HCT116 (cell line): Measurements from ENCODE around the gene WNT16. TPM values are rescaled to one million over a fixed set of nuclear protein-coding genes. Genes with fewer than 3 reads are reported as not detected.

Source experiments
- ATAC-seq: fragments of 200-7000 bp; cut with Tn5 transposase; 2 replicates; pipeline ENCODE4 v1.9.1; 2020; ENCODE audit warnings: mild to moderate bottlenecking, moderate library complexity
- BruUV-seq: library from RNA; stranded (reverse); fragments of 400-500 nt; replicated peaks from 2 replicates; lab custom pipeline; 2021; lab: Mats Ljungman, UMichigan
- CTCF ChIA-PET: fragments of 300-600 bp; sonication (Branson Sonifier 250); formaldehyde crosslinking; loops from one replicate; lab custom pipeline; 2021; ENCODE audit warnings: antibody characterized with exemption; lab: Charles Lee
- POLR2A ChIA-PET: fragments of 300-600, 350-600 bp; sonication (Branson Sonifier 250); formaldehyde crosslinking; loops from one replicate; lab custom pipeline; 2021; ENCODE audit warnings: antibody characterized with exemption; lab: Charles Lee
- RAD21 ChIA-PET, 2 experiments: fragments of 300-600 bp; sonication (Branson Sonifier 250); formaldehyde crosslinking; loops; one replicate each; lab custom pipeline; 2023; ENCODE audit warnings: low total read pairs in 2 of 2; ENCODE audit not compliant: uncharacterized antibody in 2 of 2, unreplicated experiment in 2 of 2, low non-redundant PET in 1 of 2; lab: Charles Lee
- DNase-seq: peaks from one replicate; pipeline ENCODE4 v3.0.0-alpha.2; 2010; ENCODE audit warnings: low read depth, low spot score
- H2AFZ ChIP-seq: fragments of 200-600 bp; shearing (Covaris generic), sonication (generic); 2 replicates; pipeline ENCODE4 v1.6.1; 2017; ENCODE audit warnings: low read depth, mixed run types, mixed read lengths, antibody characterized with exemption, low read length; ENCODE audit not compliant: poor library complexity, severe bottlenecking
- H3K27ac ChIP-seq: 2 replicates; pipeline ENCODE4 v1.5.1; 2012; ENCODE audit warnings: low read depth, low read length
- H3K27me3 ChIP-seq: fragments of 200-600 bp; sonication (generic); 2 replicates; pipeline ENCODE4 v1.6.1; 2016; ENCODE audit warnings: mixed run types, low read length, mixed read lengths; ENCODE audit not compliant: insufficient read depth
- H3K36me3 ChIP-seq, 2 experiments: fragments of 200-500 bp in 1 of 2; fragments of 200-600 bp in 1 of 2; sonication (Bioruptor generic) in 1 of 2; sonication (generic) in 1 of 2; 2 replicates each; pipeline versions ENCODE4 v1.5.1 to v1.6.1; 2014 to 2016; ENCODE audit warnings: low read length in 2 of 2, inconsistent platforms in 1 of 2, mixed read lengths in 1 of 2, mixed run types in 1 of 2; ENCODE audit not compliant: insufficient read depth in 2 of 2, control insufficient read depth in 1 of 2
- H3K4me1 ChIP-seq, 2 experiments: fragments of 200-600 bp in 1 of 2; sonication (generic) in 1 of 2; 2 replicates each; pipeline versions ENCODE4 v1.5.1 to v1.6.1; 2012 to 2017; ENCODE audit warnings: low read length in 2 of 2, inconsistent platforms in 1 of 2, mild to moderate bottlenecking in 1 of 2, mixed read lengths in 1 of 2, mixed run types in 1 of 2, moderate library complexity in 1 of 2; ENCODE audit not compliant: insufficient read depth in 2 of 2, control insufficient read depth in 1 of 2
- H3K4me2 ChIP-seq: fragments of 200-600 bp; sonication (generic); 2 replicates; pipeline ENCODE4 v1.6.1; 2017; ENCODE audit warnings: mixed run types, low read length, mixed read lengths
- H3K4me3 ChIP-seq, 2 experiments: fragments of 200-600 bp in 1 of 2; sonication (generic) in 1 of 2; replicated peaks in 1 of 2; 2 replicates each; pipeline ENCODE4 v1.5.1; 2011 to 2016; ENCODE audit warnings: low read length in 2 of 2, control low read depth in 1 of 2, low read depth in 1 of 2, mild to moderate bottlenecking in 1 of 2, mixed read lengths in 1 of 2, mixed run types in 1 of 2
- H3K79me2 ChIP-seq: fragments of 200-600 bp; sonication (generic); 2 replicates; pipeline ENCODE4 v1.6.1; 2017; ENCODE audit warnings: mild to moderate bottlenecking, mixed run types, low read length, moderate library complexity, mixed read lengths; ENCODE audit not compliant: insufficient read depth
- H3K9ac ChIP-seq: fragments of 200-600 bp; sonication (generic); 2 replicates; pipeline ENCODE4 v1.6.1; 2016; ENCODE audit warnings: low read length, mixed read lengths
- H3K9me2 ChIP-seq: fragments of 200-600 bp; sonication (generic), shearing (Covaris generic); 2 replicates; pipeline ENCODE4 v1.6.1; 2017; ENCODE audit warnings: mixed run types, mild to moderate bottlenecking, moderate library complexity; ENCODE audit not compliant: insufficient read depth
- H3K9me3 ChIP-seq, 2 experiments: fragments of 200-500 bp in 1 of 2; fragments of 200-600 bp in 1 of 2; sonication (Bioruptor generic) in 1 of 2; sonication (generic) in 1 of 2; 2 replicates each; pipeline ENCODE4 v1.6.1; 2014 to 2017; ENCODE audit warnings: low read length in 2 of 2, mixed read lengths in 2 of 2, inconsistent platforms in 1 of 2, low read depth in 1 of 2, mild to moderate bottlenecking in 1 of 2, mixed run types in 1 of 2, moderate library complexity in 1 of 2; ENCODE audit not compliant: control insufficient read depth in 1 of 2, insufficient read depth in 1 of 2
- H4K20me1 ChIP-seq: fragments of 200-600 bp; sonication (generic), shearing (Covaris generic); 2 replicates; pipeline ENCODE4 v1.6.1; 2017; ENCODE audit warnings: mixed run types, mild to moderate bottlenecking, moderate library complexity; ENCODE audit not compliant: insufficient read depth
- CEBPB ChIP-seq: IDR thresholded peaks from 2 replicates; pipeline ENCODE4 v1.6.1; 2012; ENCODE audit warnings: low read depth
- CTCF ChIP-seq, 3 experiments: fragments of 200-600 bp in 1 of 3; sonication (generic) in 1 of 3; IDR thresholded peaks in 2 of 3; conservative IDR thresholded peaks in 1 of 3; 2 replicates each; pipeline ENCODE4 v1.5.1; 2012 to 2017; ENCODE audit warnings: low read depth in 2 of 3, low read length in 2 of 3, antibody characterized with exemption in 1 of 3, borderline replicate concordance in 1 of 3, control low read depth in 1 of 3, mild to moderate bottlenecking in 1 of 3, mixed read lengths in 1 of 3, mixed run types in 1 of 3, moderate library complexity in 1 of 3; ENCODE audit not compliant: insufficient read depth in 1 of 3
- MAX ChIP-seq: IDR thresholded peaks from 2 replicates; pipeline ENCODE4 v1.6.1; 2012
- RAD21 ChIP-seq: IDR thresholded peaks from 2 replicates; pipeline ENCODE4 v1.6.1; 2012; ENCODE audit warnings: low read depth, mild to moderate bottlenecking
- SP1 ChIP-seq: IDR thresholded peaks from 2 replicates; pipeline ENCODE4 v1.6.1; 2012; ENCODE audit warnings: low read depth
- intact Hi-C: fragments of 100-400 bp; cut with micrococcal nuclease; formaldehyde crosslinking; loops from 2 replicates; pipeline ENCODE4 v1.10.0; 2022
- total RNA-seq: library from RNA; stranded (reverse); gene quantifications from one replicate; pipeline ENCODE4 v1.2.1, GENCODE V29; 2021; ENCODE audit not compliant: unreplicated experiment
- TF ChIP-seq, protein P1 (sequence below): IDR thresholded peaks from 2 replicates; pipeline ENCODE4 v1.6.1; 2011; ENCODE audit warnings: mild to moderate bottlenecking, low read length, moderate library complexity; ENCODE audit not compliant: insufficient replicate concordance; ENCODE audit errors: extremely low read depth
- TF ChIP-seq, protein P2 (sequence below): IDR thresholded peaks from 2 replicates; pipeline ENCODE4 v1.6.1; 2012; ENCODE audit warnings: low read depth
- TF ChIP-seq, protein P3 (sequence below): IDR thresholded peaks from 2 replicates; pipeline ENCODE4 v1.6.1; 2012

WNT16 gene
- total RNA-seq, 1 experiment from 2014 or later, result 152 TPM

GRCh38 chr7:121384265-121384664 is 55.5 kb downstream of the WNT16 start:
- ChIA-PET RAD21 (no interaction called here), POLR2A (no interaction called here)
- no peak overlapping the region for H3K4me3 ChIP-seq
- no peaks in the 10 kb centered on the region for H3K27me3 ChIP-seq
- BruUV-seq, result no TSS peak
- no peak for DNase-seq
- peaks cover 11 to 57% of the 10 kb centered on the region in 2 experiments; a peak in 3 of 4 replicates for H3K4me1 ChIP-seq
- H3K9ac ChIP-seq, result no peak overlapping the region
- peaks cover 81% of the 10 kb centered on the region for H4K20me1 ChIP-seq
- H3K27ac ChIP-seq, result no peak overlapping the region
- H3K9me3 ChIP-seq, result no peaks in the 10 kb centered on the region
- H3K9me2 ChIP-seq, result no peaks in the 10 kb centered on the region
- H3K4me2 ChIP-seq, result no peak overlapping the region
- TF ChIP-seq SP1 (no peak), CTCF (IDR thresholded peaks at IDR 0.05 in 2 of 3, conservative IDR thresholded peaks at IDR 0.05 in 1 of 3; ENCODE audit: borderline replicate concordance in 1 of 3, insufficient read depth in 1 of 3, low read depth in 2 of 3, low read length in 2 of 3) (no peak), MAX (no peak), CEBPB (no peak), RAD21 (no peak)
- TF ChIP-seq, protein P1, sequence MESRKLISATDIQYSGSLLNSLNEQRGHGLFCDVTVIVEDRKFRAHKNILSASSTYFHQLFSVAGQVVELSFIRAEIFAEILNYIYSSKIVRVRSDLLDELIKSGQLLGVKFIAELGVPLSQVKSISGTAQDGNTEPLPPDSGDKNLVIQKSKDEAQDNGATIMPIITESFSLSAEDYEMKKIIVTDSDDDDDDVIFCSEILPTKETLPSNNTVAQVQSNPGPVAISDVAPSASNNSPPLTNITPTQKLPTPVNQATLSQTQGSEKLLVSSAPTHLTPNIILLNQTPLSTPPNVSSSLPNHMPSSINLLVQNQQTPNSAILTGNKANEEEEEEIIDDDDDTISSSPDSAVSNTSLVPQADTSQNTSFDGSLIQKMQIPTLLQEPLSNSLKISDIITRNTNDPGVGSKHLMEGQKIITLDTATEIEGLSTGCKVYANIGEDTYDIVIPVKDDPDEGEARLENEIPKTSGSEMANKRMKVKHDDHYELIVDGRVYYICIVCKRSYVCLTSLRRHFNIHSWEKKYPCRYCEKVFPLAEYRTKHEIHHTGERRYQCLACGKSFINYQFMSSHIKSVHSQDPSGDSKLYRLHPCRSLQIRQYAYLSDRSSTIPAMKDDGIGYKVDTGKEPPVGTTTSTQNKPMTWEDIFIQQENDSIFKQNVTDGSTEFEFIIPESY, result no peak
- TF ChIP-seq, protein P2, sequence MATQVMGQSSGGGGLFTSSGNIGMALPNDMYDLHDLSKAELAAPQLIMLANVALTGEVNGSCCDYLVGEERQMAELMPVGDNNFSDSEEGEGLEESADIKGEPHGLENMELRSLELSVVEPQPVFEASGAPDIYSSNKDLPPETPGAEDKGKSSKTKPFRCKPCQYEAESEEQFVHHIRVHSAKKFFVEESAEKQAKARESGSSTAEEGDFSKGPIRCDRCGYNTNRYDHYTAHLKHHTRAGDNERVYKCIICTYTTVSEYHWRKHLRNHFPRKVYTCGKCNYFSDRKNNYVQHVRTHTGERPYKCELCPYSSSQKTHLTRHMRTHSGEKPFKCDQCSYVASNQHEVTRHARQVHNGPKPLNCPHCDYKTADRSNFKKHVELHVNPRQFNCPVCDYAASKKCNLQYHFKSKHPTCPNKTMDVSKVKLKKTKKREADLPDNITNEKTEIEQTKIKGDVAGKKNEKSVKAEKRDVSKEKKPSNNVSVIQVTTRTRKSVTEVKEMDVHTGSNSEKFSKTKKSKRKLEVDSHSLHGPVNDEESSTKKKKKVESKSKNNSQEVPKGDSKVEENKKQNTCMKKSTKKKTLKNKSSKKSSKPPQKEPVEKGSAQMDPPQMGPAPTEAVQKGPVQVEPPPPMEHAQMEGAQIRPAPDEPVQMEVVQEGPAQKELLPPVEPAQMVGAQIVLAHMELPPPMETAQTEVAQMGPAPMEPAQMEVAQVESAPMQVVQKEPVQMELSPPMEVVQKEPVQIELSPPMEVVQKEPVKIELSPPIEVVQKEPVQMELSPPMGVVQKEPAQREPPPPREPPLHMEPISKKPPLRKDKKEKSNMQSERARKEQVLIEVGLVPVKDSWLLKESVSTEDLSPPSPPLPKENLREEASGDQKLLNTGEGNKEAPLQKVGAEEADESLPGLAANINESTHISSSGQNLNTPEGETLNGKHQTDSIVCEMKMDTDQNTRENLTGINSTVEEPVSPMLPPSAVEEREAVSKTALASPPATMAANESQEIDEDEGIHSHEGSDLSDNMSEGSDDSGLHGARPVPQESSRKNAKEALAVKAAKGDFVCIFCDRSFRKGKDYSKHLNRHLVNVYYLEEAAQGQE, result no peak
- TF ChIP-seq, protein P3, sequence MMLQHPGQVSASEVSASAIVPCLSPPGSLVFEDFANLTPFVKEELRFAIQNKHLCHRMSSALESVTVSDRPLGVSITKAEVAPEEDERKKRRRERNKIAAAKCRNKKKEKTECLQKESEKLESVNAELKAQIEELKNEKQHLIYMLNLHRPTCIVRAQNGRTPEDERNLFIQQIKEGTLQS, result no peak
- TF ChIP-seq, all 23 proteins: peak for 0
- intact Hi-C loops, result no loop called here
- CTCF ChIA-PET, result interaction anchor here (1.2 to 1.7 kb wide), 3 partner anchors 11 to 17 kb away, joined by 3 to 8 read pairs (median 5); partner anchors contain the start of gene FAM3C
- Histone ChIP-seq H2AFZ (no peak overlapping the region), H3K36me3 (peaks cover 6 to 40% of the 10 kb centered on the region in 2 experiments), H3K79me2 (peaks cover 100% of the 10 kb centered on the region)
- no peak for ATAC-seq
